ENCODE results near the gene BCOR. TPM values are rescaled to one million over a fixed set of nuclear protein-coding genes. Genes with fewer than 3 reads are reported as not detected.

Gene BCOR
- total RNA-seq, 1 experiment from 2014 or later: 134 TPM

- Histone ChIP-seq H3K23ac (ENCODE audit: insufficient read length, low read depth, low read length) (no peak overlapping the region), H4K8ac (replicated peaks; ENCODE audit: insufficient read length, low read depth, low read length) (no peak overlapping the region), H3K14ac (ENCODE audit: insufficient read depth, low read length) (no peak overlapping the region), H3K9me3 (ENCODE audit: control insufficient read depth, low read depth, low read length) (no peaks in the 10 kb centered on the region), H3K79me2 (ENCODE audit: insufficient read depth, low read length) (no peaks in the 10 kb centered on the region), H3K9ac (ENCODE audit: extremely low read depth, insufficient read length, low read length) (no peak overlapping the region), H2BK20ac (ENCODE audit: low read depth, low read length, poor library complexity, severe bottlenecking) (no peak overlapping the region), H2BK120ac (ENCODE audit: low read depth, low read length, poor library complexity, severe bottlenecking) (no peak overlapping the region), H3T11ph (ENCODE audit: low read length) (no peak overlapping the region), H3K4me1 (ENCODE audit: insufficient read depth, low read length) (no peaks in the 10 kb centered on the region), H3K4me2 (ENCODE audit: insufficient read depth, insufficient read length, low read length) (no peak overlapping the region), H3K27ac (ENCODE audit: insufficient read length, low read depth, low read length) (no peak overlapping the region), H3K23me2 (ENCODE audit: insufficient read length, low read depth, low read length, poor library complexity, severe bottlenecking) (no peaks in the 10 kb centered on the region), H4K5ac (ENCODE audit: insufficient read length, low read depth, low read length) (no peak overlapping the region), H3K18ac (ENCODE audit: insufficient read length, low read depth, low read length) (no peak overlapping the region), H2BK12ac (ENCODE audit: insufficient read length, low read depth, low read length) (no peak overlapping the region), H3K4ac (ENCODE audit: low read depth, low read length) (no peak overlapping the region), H2AK5ac (ENCODE audit: insufficient read length, low read length) (no peak overlapping the region), H3K56ac (ENCODE audit: insufficient read length, low read depth, low read length) (no peak overlapping the region), H2AFZ (ENCODE audit: low read length) (no peak overlapping the region), H2BK15ac (ENCODE audit: low read depth, low read length) (no peak overlapping the region), H3K27me3 (ENCODE audit: insufficient read depth, low read length) (no peaks in the 10 kb centered on the region; the same call in 1 of the 2 replicates), H2BK5ac (ENCODE audit: insufficient read length, low read length) (no peak overlapping the region), H3K79me1 (ENCODE audit: insufficient read depth, low read depth, low read length, poor library complexity, severe bottlenecking) (no peaks in the 10 kb centered on the region), H4K20me1 (ENCODE audit: control insufficient read depth, insufficient read depth, insufficient read length) (no peaks in the 10 kb centered on the region), H4K91ac (ENCODE audit: insufficient read length, low read depth, low read length) (no peak overlapping the region)
- TF ChIP-seq CTCF (conservative IDR thresholded peaks at IDR 0.05): no peak
- H3K36me3 Mint-ChIP-seq (ENCODE audit: insufficient read depth in 1 of 3, low read depth in 3 of 3): peaks cover 10 to 24% (median 13%) of the 10 kb centered on the region in 3 experiments
- no peak overlapping the region for H3K4me3 Mint-ChIP-seq
- DNase-seq: no peak
- H3K4me1 Mint-ChIP-seq: peaks cover 2 to 4% of the 10 kb centered on the region in 2 experiments; a peak in 2 of 4 replicates
- no peak overlapping the region; a peak in 1 of 7 replicates for H3K27ac Mint-ChIP-seq
- peaks cover 69 to 74% of the 10 kb centered on the region in 2 experiments for H3K9me3 Mint-ChIP-seq
- H3K27me3 Mint-ChIP-seq (ENCODE audit: low read depth): peaks cover 17% of the 10 kb centered on the region
- no CpG with 5 or more reads among the region's 6 CpGs for WGBS (ENCODE audit: extremely low coverage, insufficient read length, low lambda C conversion rate)
These were observed 32.4 kb upstream of the BCOR start for GRCh38 chrX:40130207-40130606.

Data from H9 (cell line).